ENCODE data around the gene SLC22A1.
"Not testable (repeated sequence)": the region's sequence is repeated elsewhere in the genome, so short reads cannot be mapped to it uniquely, and the experiment has no call there.

SLC22A1 gene

DNA sequence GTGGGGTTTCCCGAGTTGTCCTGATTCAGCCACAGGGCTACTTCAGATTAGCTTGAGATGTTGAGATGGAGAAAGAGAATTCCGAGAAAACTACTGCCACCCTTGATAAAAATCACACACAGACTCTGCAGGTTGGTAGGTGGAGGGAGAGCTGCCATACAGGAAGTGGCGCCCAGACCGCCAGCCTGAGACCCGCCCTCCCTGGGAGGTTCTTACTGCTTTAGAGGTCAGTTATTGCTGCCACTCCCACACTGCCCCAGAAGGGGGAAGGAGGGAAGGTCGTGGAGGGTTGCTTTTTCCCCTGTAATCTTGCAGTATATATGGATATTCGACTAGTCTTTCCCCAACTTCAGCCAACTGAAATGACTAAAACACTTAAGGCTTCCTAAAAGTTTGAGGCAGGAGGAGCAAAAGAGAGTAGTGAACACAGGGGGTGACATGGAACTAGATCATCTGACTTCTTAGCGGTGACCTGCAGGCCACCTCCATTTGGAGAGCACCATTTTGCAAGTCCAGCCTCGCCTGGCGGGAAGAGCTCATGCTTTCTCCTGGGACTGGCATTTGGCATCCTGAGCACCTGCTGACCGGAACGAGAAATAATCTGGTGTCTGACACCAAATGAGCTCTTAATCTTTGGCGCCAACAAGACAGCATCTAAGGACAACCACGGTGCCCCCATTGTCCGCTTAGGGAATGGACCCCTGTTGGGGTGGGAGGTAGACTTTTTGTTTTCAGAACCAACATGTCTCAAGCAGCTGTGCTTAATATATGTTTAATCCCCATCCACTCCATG is 35.7 kb upstream of the SLC22A1 start:
- no peaks in the 10 kb centered on the region for H3K27me3 ChIP-seq (ENCODE audit: control insufficient read depth, insufficient read depth, low read length)
- H3K9ac ChIP-seq (ENCODE audit: low read length): no peak overlapping the region
- peaks cover 18% of the 10 kb centered on the region for H3K36me3 ChIP-seq (ENCODE audit: control insufficient read depth, insufficient read depth, low read length)
- no peaks in the 10 kb centered on the region for H3K4me1 ChIP-seq (ENCODE audit: control insufficient read depth, insufficient read depth, low read length)
- no peaks in the 10 kb centered on the region for H3K9me3 ChIP-seq (ENCODE audit: control insufficient read depth, low read length)
- no peak overlapping the region for H3K4me3 ChIP-seq (ENCODE audit: low read length)

DNA sequence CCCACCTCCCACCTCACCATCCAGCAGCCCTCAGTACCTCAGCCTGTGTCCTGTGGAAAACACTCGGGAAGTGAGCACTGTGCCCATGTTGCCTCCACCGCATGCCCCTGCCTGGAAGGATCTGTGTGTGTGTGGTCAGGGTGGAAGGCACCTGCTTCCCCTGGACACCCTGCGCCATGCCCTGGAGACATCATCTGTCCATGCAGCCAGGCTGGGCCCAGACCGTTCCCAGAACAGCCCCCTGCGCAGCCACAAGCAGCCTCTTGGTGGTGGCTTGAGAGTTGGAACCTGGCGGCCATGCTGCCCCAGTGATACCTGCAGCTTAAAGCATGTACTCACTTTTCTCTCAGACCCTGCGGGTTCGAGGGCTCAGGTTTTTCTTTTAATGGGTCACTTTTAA is 34.9 kb upstream of the SLC22A1 start:
- no peaks in the 10 kb centered on the region for H3K9me3 ChIP-seq (ENCODE audit: control insufficient read depth, low read length)
- H3K4me3 ChIP-seq (ENCODE audit: low read length): no peak overlapping the region
- H3K9ac ChIP-seq (ENCODE audit: low read length): no peak overlapping the region
- H3K36me3 ChIP-seq (ENCODE audit: control insufficient read depth, insufficient read depth, low read length): peaks cover 18% of the 10 kb centered on the region
- H3K4me1 ChIP-seq (ENCODE audit: control insufficient read depth, insufficient read depth, low read length): no peaks in the 10 kb centered on the region
- H3K27me3 ChIP-seq (ENCODE audit: control insufficient read depth, insufficient read depth, low read length): no peaks in the 10 kb centered on the region

DNA sequence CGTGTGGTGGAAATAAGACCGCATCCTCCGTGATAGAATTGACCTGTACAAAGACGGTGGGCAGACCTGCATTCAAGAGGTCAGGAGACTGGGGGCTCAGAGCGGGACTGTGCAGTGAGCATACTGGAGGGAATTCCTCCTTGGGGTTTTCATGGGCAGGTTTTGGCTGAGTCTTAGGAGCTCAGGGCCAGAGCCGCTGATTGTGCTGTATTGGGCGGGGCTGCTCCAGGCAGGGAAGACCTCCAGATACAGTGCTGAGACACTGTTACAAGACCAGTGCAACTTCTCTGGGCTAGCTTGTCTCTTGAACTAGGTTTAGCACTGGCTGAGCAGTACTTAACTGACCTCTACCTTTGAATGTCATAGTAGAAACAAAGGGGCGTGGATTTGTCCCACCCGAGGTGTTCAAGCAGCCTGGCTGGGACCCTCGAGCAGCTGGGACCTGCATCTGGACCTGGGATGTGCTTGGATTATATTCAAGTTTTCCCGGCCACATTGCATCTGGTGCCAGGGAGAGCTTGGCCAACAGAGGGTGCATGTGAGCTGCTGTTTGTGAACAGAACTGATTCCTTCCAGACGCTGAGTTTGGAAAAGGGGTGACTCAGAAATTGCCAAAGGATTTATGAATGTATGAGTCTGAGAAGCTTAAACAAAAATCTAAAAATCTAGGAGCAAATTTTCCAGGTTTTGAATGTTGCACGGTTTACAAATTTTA is 33.4 kb upstream of the SLC22A1 start:
- no peaks in the 10 kb centered on the region for H3K27me3 ChIP-seq (ENCODE audit: control insufficient read depth, insufficient read depth, low read length)
- H3K4me1 ChIP-seq (ENCODE audit: control insufficient read depth, insufficient read depth, low read length): no peaks in the 10 kb centered on the region
- peaks cover 23% of the 10 kb centered on the region for H3K36me3 ChIP-seq (ENCODE audit: control insufficient read depth, insufficient read depth, low read length)

DNA sequence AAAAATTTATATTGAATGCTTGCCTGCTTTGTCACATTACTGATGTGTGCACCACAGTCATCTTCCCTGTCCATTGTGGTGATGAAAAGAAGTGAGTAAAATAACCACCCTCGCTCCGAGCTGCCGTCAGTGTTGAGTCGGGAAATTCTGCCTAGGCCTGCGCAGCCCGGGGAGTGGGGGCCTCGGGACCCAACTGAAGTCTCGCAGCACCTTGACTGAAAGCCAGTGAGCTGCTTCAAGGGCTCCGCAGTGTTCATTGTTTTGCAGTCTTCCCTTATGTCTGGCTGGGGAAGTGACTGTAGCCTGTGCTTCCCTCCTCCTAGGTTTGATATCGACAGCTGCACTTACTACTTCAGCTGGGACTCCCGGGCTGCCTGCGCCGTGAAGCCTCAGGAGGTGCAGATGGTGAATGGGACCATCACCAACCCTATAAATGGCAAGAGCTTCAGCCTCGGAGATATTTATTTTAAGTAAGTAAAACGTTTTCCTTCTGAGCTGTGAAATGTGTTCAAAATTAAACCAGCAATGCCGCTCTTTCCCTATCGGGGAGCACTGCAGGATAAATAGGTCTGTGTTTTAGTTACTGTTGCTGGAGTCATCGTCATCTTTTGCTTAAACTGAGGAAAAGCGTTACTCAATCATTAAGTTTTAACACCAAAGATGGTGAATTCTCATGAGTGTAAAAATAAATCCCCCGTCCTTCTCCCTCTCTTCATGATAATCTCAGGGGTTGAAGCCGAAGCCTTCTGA is 32.7 kb upstream of the SLC22A1 start:
- no peaks in the 10 kb centered on the region for H3K27me3 ChIP-seq (ENCODE audit: control insufficient read depth, insufficient read depth, low read length)
- no peaks in the 10 kb centered on the region for H3K9me3 ChIP-seq (ENCODE audit: control insufficient read depth, low read length)
- H3K4me1 ChIP-seq (ENCODE audit: control insufficient read depth, insufficient read depth, low read length): no peaks in the 10 kb centered on the region
- peaks cover 23% of the 10 kb centered on the region for H3K36me3 ChIP-seq (ENCODE audit: control insufficient read depth, insufficient read depth, low read length)
- H3K9ac ChIP-seq (ENCODE audit: low read length): no peak overlapping the region
- H3K4me3 ChIP-seq (ENCODE audit: low read length): no peak overlapping the region

More for the DNA sequence above, 33.4 kb upstream of the SLC22A1 start:
- Histone ChIP-seq H3K9me3 (ENCODE audit: control insufficient read depth, low read length) (no peaks in the 10 kb centered on the region), H3K9ac (ENCODE audit: low read length) (no peak overlapping the region), H3K4me3 (ENCODE audit: low read length) (no peak overlapping the region)

DNA sequence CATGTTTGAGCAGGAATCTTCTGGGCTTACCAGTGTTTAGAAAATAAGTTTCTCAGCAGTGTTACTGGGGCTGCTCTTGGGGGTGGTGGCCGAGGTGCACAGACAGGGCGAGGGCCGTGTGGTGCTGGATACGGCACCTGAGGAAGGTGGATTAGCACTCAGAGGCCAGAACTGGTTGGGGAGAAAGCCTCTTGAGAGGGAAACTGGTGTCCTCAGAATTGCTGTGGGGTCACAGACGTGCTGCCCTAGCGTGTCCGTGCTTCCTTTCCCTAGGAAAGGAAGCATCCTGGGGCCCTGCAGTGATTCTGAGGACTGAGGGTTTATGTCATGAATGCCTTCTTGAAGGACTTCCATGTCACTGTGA is 32.1 kb upstream of the SLC22A1 start:
- Histone ChIP-seq H3K9ac (ENCODE audit: low read length) (no peak overlapping the region), H3K4me3 (ENCODE audit: low read length) (no peak overlapping the region), H3K36me3 (ENCODE audit: control insufficient read depth, insufficient read depth, low read length) (peaks cover 22% of the 10 kb centered on the region), H3K27me3 (ENCODE audit: control insufficient read depth, insufficient read depth, low read length) (no peaks in the 10 kb centered on the region), H3K4me1 (ENCODE audit: control insufficient read depth, insufficient read depth, low read length) (no peaks in the 10 kb centered on the region), H3K9me3 (ENCODE audit: control insufficient read depth, low read length) (no peaks in the 10 kb centered on the region)

DNA sequence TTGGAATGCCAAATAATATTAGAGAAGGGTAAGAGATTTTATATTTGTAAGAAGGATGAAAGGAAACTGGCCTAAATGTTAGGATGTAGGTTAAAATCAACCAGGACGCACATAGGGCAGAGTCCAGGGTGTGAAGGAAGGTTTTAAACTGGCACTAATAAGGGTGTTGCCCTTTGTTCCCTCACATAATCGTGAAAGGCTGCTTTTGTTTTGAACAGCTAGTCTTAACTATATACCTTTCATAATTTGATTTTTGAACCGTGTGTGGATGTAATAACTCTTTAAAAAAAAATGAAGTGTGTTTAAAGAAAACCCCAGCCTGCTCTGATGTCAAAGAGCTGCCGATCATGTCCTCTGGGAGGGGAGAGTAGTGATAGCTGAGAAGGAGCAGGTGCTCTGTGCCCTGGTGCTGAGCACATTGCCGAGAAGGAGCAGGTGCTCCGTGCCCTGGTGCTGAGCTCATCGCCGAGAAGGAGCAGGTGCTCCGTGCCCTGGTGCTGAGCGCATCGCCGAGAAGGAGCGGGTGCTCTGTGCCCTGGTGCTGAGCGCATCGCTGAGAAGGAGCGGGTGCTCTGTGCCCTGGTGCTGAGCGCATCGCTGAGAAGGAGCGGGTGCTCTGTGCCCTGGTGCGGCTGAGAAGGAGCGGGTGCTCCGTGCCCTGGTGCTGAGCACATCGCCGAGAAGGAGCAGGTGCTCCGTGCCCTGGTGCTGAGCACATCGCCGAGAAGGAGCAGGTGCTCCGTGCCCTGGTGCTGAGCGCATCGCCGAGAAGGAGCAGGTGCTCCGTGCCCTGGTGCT is 31.0 kb upstream of the SLC22A1 start:
- H3K4me3 ChIP-seq (ENCODE audit: low read length); H3K9me3 ChIP-seq (ENCODE audit: control insufficient read depth, low read length); H3K4me1 ChIP-seq (ENCODE audit: control insufficient read depth, insufficient read depth, low read length); H3K9ac ChIP-seq (ENCODE audit: low read length); H3K27me3 ChIP-seq (ENCODE audit: control insufficient read depth, insufficient read depth, low read length): not testable (repeated sequence)
- H3K36me3 ChIP-seq (ENCODE audit: control insufficient read depth, insufficient read depth, low read length): peaks cover 14% of the 10 kb centered on the region

DNA sequence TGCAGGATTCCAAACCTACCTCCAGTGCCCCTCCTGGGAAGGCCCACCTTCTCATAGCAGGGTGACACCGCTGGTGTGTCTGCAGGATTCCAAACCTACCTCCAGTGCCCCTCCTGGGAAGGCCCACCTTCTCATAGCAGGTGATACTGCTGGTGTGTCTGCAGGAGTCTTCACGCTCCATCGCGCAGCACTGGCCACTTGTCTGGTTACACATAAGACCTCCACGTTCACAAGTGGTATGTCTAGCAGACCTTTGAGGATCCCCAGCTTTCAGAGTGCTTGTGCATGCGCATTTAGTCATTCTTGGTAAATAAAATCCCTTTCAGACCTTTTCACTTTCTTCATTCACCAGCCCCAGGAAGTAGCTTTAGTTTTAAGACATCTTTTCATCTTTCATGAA is 29.4 kb upstream of the SLC22A1 start:
- H3K36me3 ChIP-seq (ENCODE audit: control insufficient read depth, insufficient read depth, low read length): peaks cover 14% of the 10 kb centered on the region
- not testable (repeated sequence) for H3K4me3 ChIP-seq (ENCODE audit: low read length); H3K9me3 ChIP-seq (ENCODE audit: control insufficient read depth, low read length); H3K27me3 ChIP-seq (ENCODE audit: control insufficient read depth, insufficient read depth, low read length); H3K4me1 ChIP-seq (ENCODE audit: control insufficient read depth, insufficient read depth, low read length); H3K9ac ChIP-seq (ENCODE audit: low read length)

DNA sequence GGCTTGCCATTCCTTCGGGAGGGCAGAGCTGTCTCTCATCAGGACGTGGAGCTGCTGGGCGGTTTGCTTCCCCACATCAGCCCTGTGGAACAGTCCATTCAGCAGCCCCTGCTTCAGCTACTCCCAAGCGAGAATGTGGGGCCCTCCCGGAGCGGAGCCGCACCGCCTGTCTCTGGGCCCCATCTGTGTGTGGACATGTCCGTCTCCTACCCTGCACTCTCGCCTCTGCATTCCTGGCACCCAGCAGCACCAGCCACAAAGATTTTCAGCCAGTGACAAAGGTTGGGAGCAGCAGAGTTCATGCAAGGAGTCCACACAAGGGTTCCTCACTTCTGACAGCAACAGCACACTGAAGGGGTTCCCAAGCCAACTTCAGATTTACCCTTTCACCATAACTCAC is 29.0 kb upstream of the SLC22A1 start:
- Histone ChIP-seq H3K4me1 (ENCODE audit: control insufficient read depth, insufficient read depth, low read length) (no peaks in the 10 kb centered on the region), H3K4me3 (ENCODE audit: low read length) (no peak overlapping the region), H3K9ac (ENCODE audit: low read length) (no peak overlapping the region), H3K36me3 (ENCODE audit: control insufficient read depth, insufficient read depth, low read length) (peaks cover 14% of the 10 kb centered on the region), H3K9me3 (ENCODE audit: control insufficient read depth, low read length) (no peaks in the 10 kb centered on the region), H3K27me3 (ENCODE audit: control insufficient read depth, insufficient read depth, low read length) (no peaks in the 10 kb centered on the region)

DNA sequence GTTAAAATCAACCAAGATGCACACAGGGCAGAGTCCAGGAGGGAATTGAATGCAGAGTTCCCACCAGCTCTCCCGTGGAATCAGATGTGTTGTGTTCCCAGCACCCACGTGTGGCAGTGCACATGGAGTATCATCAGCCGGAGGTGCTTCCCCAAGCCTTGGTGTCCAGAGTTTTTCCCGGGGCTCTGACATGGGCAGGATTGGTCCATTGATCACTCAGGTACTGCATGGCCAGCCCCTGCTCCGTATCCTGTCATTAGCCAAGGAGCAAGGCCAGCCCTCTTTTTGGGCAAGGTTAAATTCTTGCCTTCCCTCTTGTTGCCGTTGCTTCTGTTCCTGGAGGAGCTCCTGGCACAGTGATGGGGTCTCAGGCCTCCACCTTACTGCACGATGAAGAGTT is 28.6 kb upstream of the SLC22A1 start:
- Histone ChIP-seq H3K4me3 (ENCODE audit: low read length) (no peak overlapping the region), H3K9ac (ENCODE audit: low read length) (no peak overlapping the region), H3K36me3 (ENCODE audit: control insufficient read depth, insufficient read depth, low read length) (peaks cover 14% of the 10 kb centered on the region), H3K9me3 (ENCODE audit: control insufficient read depth, low read length) (no peaks in the 10 kb centered on the region), H3K4me1 (ENCODE audit: control insufficient read depth, insufficient read depth, low read length) (no peaks in the 10 kb centered on the region), H3K27me3 (ENCODE audit: control insufficient read depth, insufficient read depth, low read length) (no peaks in the 10 kb centered on the region)

DNA sequence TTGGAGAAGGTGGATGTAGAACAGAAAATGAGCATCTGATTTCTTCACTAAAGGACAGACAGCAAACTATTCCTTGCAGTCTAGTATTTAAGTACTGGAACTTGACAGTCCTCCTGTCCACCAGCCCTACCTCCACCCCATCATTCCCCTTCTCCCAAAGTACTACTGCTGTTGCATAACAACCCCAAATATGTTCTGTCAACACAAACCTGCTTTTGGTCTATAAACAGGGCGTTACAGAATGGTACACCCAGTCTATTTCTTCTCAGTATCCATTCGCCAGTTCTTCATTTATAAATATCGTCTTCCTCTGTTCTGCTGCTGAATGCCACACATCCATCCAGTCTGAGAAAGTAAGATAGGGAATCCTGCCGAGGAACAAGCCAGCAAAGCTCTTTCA is 27.7 kb upstream of the SLC22A1 start:
- peaks cover 11% of the 10 kb centered on the region for H3K36me3 ChIP-seq (ENCODE audit: control insufficient read depth, insufficient read depth, low read length)
- no peak overlapping the region for H3K4me3 ChIP-seq (ENCODE audit: low read length)
- no peaks in the 10 kb centered on the region for H3K4me1 ChIP-seq (ENCODE audit: control insufficient read depth, insufficient read depth, low read length)
- H3K9me3 ChIP-seq (ENCODE audit: control insufficient read depth, low read length): no peaks in the 10 kb centered on the region
- no peaks in the 10 kb centered on the region for H3K27me3 ChIP-seq (ENCODE audit: control insufficient read depth, insufficient read depth, low read length)
- H3K9ac ChIP-seq (ENCODE audit: low read length): no peak overlapping the region

DNA sequence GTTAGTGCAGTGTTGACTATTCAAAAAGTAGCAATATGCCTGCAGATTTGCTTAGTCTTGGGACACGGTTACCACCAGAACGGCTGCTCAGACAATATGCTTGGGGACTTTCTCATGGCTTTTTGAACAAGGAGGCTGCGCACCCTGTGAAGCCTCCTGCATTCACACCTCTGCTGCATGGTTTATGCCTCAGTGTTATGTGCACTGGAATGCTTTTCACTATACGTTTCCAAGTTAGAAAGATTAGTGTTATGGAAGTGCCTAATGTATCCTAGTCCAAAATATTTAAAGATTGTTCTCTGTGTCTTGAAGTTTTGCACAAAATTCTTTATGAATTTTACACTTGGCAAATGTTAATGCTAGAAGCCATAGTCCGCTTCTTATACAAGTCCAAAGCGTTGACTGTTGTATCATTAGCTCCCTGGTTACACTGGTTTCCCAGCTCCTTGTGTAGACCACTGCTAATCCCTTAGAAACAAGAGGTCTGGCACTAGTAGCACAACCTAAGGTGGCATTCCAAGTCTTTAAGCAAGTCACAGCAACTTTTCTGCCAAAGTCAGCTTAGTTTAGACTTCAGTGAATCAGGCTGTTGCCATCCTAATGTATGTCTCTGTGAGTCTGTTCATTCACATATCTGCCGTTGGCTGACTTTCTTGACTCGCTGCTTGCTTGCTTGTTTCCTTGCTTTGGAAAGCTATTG is 26.3 kb upstream of the SLC22A1 start:
- Histone ChIP-seq H3K27me3 (ENCODE audit: control insufficient read depth, insufficient read depth, low read length) (no peaks in the 10 kb centered on the region), H3K36me3 (ENCODE audit: control insufficient read depth, insufficient read depth, low read length) (peaks cover 5% of the 10 kb centered on the region), H3K9me3 (ENCODE audit: control insufficient read depth, low read length) (no peaks in the 10 kb centered on the region), H3K4me3 (ENCODE audit: low read length) (no peak overlapping the region), H3K9ac (ENCODE audit: low read length) (no peak overlapping the region), H3K4me1 (ENCODE audit: control insufficient read depth, insufficient read depth, low read length) (no peaks in the 10 kb centered on the region)
